TTC549 (cell line): Measurements from ENCODE around the gene CORO7.

Experiments used
- FAIRE-seq: peaks from 2 replicates; lab custom pipeline; 2012; peaks lifted over from hg19 to GRCh38; lab: Jason Lieb, UNC

CORO7 gene

DNA sequence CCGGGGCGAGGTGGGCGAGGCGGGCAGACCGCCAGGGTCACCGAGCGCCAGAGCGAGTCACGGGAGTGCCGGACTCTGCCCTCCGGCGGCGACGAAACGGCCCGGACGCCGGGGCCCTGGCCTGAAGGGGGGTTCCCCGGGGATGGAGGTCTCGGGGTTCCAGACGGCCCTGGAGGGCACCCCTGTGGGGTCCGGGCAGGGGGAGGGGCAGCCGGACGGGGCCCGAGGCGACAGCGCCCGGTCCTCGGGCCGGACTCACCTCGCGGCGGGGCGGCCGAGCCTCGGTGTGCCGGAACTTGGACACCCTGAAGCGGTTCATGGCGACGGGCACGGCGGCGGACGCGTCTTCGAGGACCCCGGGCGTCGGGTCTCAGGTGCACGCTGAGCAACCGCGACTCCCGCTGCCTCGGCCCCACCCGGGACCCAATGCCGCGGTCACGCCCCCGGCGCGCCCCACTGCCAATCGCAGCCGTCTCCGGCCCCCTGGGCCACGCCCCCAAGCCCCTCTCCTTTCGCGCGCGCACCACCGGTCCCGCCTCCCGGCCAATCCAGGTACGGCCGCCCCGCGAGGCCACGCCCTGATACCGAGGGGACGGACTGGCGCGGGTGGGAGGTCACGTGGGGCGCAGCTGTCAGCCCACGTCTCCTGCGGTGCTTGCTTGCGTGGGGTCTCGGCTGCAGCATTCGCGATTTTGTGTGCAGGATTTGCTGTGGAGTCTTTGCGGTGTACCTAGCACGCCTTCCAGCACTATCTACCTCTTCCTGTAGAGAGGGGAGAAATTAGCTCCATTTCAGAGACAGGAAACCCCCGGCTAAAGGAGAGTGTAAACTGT, at the start of gene CORO7:
CORO7 (minus strand) TSS at position 397 of the 833 bp plus-strand sequence; CDS start at position 319, 78 bp downstream.
- FAIRE-seq, result no peak

DNA sequence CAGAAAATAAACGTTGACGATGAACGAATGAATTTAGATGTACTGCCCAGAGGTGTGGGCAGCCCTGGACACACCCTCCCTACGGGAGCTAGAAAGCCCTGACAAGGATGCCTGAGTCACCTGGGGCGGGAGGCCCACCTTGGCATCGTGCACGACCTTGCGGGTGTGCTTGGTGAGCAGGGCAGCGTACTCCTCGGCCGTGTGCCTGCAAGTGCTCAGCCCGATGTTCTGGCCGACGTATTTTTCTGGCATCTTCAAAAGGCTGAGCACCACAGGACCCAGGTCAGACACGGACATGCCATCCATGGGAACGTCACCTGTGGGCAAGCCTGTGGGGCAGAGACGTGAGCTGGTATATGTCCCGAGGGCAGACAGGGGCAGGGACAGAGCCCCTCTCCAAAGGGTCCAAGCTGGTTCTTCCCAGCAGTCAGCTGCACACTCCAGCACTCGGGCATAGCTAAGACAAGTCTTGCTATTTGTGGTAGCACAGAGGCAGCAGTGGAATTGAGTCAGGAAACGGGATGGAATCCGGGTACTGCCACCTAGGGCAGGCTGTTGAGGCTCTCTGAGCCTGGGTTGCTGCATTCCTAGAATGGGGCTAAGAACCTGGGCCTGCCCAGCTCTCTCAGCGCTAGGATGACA, 47.2 kb upstream of the CORO7 start:
- FAIRE-seq, result no peak

DNA sequence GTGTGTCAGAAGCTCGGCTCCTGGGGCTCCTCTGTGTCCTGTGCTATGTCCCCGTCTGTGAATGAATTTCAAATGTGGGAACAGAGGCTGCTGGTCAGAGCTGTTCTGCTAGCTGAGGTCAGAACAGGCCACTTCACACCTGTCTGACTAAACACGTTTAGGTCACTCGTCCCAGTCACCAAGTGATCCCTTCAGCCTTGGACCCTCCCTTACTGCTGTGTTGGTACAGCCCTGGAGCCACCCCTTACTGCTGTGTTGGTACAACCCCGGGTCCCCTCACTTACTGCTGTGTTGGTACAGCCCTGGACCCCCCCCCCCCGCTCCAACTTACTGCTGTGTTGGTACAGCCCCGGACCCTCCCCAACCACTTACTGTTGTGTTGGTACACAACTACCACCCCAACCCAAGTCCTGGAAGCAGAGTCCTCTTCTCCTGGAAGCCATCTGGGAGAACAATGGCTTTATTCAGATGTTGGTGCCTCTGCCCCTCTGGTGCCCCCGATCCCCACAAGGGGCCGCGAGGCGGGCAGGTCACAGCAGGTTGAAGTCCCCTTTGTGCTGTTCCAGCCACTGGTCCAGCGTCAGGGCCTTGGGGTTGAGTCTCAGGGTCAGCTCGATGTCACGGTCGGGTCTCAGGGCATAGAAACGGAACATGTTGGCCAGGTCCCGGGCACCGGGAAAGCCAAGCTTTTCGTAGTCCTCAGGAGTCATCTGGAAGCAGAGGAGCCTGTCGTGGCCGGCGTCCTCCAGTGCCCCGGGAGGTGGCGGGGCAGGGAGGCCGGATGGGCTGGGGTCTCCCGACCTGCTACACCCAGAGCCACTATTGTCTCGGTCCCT, 45.1 kb upstream of the CORO7 start:
- no peak for FAIRE-seq

DNA sequence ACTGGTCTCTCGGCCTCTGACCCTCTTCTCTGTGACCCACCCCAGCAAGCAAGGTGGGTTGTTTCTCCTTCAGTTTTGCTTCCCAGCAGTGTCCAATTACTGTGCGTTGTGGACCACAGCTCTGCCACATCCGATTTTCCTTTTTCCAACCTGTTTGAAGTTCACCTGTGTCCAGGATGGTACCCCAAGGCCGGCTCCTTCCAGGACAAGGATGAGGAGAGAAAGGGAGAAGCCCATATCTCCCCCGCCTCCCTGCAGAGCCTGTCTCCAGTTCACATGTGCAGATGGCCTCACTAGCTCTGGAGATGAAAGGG, 44.5 kb upstream of the CORO7 start:
- FAIRE-seq, result no peak

DNA sequence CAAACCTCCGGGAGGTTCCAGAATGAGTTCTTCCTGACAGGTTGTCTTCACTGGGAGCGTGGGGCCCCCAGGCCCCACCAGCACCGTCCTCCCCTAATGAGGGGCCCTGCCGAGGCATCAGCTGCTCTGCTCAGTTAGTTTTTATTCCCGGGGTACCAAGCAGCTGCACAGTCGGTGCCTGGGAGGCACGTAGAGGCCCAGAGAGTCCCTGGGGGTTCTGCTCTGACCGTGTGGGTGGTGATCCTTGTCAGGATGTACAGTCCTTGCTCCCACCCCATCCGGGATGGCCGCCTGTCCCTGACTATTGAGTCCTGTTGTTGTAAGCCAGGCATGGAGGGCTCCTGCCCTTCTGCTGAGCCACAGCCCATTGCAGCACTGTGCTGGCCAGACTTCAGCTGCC, 39.6 kb upstream of the CORO7 start:
- no peak for FAIRE-seq

DNA sequence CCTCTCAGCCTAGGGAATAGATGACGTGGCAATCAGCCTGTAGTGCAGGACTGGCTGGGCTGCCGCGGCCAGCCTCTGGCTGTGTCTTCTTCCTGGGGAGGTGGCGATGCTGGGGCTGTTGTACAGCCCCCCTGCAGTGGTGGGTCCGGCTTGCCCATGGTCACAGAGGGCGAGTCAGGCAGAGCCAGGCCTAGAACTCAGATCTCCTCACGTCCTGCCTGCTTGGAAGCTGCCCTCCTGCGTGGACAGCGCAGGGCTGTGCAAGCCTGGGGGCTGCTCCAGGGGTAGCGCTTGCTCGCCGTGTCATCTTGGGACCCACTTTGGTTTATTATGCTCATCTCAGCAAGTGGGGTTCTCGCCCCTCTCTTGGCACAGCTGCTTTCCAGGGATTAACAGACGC, 38.7 kb upstream of the CORO7 start:
- no peak for FAIRE-seq

DNA sequence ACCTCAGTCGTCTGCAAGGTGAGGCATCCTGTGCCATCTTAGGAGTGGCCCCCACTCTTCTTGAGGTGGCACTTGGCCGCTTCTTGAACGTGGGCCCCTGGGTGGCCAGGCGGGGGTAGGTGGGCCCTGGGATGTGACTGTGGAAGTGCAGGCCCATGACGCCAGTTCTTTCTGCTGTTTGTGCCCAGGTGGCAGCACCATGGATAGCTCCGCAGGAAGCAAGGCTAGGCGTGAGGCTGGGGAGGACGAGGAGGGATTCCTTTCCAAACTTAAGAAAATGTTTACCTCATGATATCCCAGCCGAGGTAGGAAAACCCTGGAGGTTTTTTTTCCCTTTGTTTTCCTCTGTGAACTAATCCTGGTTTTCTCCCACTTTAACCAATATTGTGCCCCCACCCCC, 38.2 kb upstream of the CORO7 start:
- FAIRE-seq, result no peak

DNA sequence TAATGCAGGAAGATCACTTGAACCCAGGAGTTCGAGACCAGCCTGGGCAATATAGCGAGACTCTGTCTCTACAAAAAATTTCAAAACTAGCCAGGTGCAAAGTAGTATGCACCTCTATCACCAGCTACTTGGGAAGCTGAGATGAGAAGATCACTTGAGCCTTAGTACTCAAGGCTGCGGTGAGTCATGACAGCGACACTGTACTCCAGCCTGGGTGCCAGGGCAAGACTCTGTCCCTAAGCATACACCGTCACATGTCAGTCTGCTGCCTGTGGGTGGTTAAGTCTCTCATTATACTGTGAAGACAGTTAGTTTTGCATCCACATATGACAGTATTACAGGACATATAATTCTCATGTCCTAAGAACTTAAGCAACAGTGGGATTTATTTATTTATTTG, 36.3 kb upstream of the CORO7 start:
- no peak for FAIRE-seq

DNA sequence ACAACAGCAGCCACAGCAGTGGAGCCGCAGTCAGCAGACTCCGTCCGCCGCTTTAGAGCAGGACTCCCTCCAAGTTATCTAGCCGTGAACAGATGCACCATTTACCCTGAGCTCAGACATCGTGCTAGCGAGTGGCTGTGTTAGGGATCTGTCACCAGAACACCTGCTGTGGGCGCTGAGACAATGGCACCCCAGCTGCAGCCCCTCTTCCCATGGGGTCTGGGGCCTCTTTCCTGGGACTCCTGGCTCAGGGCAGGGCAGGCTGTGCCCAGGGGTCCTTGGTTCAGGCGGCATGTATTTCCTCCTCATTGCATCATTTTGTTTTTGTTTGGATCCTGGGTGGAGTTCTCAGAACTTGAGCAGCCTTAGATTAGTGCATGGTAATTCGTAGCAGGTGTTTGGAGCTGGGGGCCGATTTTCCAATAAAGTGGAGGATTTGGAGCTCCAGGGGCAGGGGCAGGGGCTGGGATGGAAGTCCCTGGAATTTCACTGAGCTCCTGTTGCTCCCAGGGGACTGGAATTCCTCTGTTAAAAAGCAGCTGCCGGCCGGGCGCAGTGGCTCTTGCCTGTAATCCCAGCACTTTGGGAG, 34.6 kb upstream of the CORO7 start:
- no peak for FAIRE-seq

DNA sequence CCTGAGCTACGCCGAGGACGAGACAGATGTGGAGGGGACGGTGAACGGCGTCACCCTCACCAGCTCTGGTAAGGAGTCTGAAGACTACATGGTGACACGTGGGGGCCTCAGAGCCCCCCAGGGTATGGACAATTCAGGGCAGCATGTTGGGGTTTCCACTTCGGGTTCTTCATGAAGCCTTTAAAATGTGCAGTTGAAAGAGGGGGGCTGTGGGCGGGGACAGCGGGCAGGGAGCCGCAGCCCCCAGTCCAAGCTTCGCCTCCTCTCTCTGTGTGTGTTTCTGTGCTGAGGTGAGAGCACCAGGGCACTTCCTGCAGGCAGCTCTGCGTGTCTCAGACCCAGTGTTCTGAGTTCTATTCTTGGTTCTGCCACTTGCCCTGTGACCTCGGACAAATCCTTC, 34.0 kb upstream of the CORO7 start:
- no peak for FAIRE-seq

DNA sequence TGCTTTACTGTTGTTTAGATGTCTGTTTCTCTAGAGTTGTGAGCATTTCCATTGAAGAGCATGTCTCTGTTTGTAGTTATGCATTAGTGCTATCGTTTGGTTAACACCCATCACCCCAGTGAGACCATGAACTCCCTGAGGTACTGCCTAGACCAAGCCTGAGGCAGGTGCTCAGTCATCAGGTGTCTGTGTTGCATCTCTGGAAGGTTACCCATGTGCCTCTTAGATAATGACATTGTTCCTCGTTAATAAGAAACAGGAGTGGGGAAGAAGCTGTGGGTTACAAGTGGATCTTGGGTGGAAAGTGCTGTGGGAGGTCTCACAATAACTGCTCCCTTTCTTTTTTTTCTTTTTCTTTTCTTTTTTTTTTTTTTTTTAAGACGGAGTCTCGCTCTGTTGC, 27.6 kb upstream of the CORO7 start:
- FAIRE-seq, result no peak

DNA sequence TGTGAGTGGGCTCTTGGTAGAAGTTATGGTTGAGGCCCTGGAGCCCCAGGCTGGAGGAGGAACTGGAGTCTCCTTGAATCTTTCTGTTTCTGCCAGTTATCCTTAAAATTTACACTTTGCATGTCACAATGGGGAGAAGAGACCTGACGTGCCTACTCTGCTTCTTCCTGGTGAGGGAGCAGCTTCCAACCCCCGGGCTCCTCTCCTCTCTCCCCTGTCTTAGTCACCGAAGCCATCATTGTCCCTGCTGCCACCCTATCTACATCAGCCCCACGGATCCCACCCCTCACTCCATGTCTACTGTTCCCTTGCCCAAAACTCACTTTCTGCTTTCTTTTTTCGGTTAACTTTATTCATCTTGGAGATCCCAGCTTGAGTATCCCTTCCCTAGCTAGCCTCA, 26.9 kb upstream of the CORO7 start:
- no peak for FAIRE-seq

DNA sequence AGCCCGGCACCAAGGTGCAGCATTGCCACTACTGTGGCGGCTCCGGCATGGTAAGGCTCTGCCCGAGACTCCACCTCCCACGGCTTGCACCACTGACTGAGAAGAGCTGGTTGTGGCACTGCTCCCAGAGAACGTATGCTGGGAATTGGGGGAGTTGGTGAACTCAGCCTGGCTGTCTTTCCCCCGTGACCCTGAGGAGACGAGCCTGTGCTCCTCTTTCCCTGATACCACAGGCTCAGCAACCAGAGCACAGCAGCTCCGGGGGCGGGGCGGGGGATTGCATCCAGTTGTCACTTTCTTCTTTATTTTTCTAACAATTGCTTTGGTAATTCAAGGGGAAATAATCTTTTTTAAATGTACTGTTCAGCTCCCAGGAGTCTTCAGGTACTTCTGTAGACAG, 26.0 kb upstream of the CORO7 start:
- FAIRE-seq, result no peak

DNA sequence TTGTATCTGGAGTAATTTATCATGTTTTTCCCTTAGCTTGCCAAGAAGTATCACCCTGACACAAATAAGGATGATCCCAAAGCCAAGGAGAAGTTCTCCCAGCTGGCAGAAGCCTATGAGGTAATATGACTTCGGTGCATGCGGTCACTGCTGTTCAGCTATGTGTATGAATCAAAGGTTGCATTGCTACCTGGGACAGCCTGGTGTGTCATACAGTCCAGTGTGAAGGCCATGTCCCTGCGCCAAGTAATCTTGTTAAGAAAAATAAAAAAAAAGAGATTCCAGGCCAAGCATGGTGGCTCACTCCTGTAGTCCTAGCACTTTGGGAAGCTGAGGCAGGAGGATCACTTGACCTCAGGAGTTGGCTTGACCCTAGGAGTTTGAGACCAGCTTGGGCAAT, 21.0 kb upstream of the CORO7 start:
- no peak for FAIRE-seq

DNA sequence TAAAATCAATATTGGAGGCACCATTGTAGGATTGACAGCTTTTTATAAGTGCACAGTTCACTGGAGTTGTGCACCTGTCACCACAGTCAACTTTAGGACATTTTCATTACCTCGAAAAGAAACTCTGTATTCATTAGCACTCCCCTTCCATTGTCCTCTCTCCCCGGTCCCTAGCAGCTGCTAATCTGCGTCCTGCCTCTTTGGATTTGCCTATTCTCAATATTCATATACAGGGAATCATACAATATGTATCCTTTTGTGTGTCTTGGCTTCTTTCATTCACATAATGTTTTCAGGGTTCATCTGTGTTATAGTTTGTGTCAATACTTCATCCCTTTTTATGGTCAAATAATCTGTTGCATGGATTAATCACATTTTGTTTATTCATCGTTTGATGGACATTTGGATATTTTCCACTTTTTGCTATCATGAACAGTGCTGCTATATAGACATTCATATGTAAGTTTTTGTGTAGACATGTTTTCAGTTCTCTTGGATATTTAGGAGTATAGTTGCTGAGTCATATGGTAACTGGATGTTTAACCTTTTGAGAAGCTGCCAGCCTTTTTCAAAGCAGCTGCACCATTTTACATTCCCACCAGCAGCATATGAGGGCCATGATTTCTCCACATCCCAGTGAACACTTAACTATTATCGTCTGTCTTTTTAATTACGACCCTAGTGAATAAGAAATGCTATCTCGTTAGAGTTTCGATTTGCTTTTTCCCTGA, 19.1 kb upstream of the CORO7 start:
- no peak for FAIRE-seq

DNA sequence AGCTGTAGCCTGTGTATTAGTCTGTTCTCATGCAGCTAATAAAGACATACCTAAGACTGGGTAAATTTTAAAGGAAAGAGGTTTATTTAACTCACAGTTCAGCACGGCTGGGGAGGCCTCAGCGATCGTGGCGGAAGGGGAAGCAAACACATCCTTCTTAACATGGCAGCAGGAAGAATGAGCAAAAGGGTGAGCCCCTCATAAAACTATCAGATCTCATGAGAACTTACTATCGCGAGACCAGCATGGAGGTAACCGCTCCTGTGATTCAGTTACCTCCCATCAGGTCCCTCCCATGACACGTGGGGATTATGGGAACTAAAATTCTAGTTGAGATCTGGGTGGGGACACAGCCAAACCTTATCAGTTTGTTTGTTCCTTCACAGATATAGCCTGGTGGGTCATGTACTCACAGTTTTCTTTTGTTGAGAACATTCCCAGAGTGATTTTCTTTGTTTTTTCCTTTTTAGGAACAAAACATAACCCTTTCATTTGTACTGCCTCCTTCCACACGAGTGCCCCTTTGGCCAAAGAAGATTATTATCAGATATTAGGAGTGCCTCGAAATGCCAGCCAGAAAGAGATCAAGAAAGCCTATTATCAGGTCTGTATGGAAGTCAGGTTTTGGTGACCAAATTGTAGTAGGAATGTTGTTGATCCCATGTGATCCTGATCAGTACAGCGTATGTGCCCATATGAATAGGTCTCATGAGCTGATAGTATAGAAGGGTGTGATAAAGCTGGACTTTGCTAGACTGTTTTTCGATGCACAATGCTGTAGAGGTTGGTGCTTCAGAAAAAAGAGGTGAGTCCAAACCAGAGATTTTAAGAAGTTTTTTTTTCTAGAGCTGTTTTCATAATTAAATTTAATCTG, 17.8 kb upstream of the CORO7 start:
- no peak for FAIRE-seq

DNA sequence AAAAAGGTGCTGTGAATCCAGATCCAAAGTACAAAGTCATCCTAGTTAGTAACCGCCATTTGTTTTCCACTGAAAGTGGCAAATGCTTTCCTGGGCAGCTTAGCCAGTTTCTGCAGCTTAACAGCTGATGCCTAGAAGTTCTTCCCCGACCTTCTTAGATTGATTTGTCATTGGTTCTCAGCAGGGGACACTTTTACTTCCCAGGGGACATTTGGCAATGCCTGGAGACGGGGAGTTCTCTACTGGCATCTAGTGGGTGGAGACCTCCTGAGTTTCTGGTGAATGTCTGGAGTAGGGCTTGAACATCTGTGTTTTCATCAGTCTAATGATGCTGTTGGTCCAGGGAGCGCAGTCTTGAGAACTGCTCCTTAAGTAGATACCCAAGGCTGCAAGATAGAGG, 16.8 kb upstream of the CORO7 start:
- no peak for FAIRE-seq

DNA sequence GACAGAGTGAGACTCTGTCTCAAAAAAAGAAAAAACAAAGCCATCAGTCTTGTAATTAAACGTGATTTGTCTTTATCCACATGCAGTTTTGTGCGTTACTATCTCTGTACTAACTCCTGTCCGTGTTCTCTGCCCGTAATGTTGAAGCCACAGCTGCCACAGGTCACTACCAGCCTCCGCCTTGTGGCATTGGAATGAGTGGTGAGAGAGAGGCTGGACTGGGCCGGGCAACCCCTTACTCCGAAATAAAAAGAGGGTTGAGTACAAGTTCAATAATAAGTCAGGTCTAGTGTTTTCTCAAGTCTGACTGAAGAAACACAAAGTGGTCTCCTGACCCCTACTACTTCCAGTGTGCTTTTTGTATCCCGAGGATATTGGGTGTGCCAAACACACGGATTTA, 14.6 kb upstream of the CORO7 start:
- no peak for FAIRE-seq

DNA sequence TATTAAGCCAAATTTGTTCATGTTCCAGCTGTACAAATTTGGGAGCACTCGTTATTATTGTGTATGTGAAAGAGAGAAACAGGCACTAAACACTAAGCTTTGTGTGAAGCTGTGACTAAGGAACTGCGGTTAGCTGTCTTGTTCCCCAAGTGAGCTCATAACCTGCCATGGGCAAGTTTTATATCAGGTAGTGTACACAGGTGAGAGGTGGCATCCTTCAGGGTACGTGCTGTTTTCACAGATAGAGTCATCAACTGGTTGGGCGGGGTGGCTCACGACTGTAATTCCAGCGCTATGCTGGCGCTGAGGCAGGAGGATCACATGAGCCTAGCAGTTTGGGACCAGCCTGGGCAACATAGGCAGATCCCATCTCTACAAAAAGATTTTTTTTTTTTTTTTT, 12.1 kb upstream of the CORO7 start:
- FAIRE-seq, result no peak

DNA sequence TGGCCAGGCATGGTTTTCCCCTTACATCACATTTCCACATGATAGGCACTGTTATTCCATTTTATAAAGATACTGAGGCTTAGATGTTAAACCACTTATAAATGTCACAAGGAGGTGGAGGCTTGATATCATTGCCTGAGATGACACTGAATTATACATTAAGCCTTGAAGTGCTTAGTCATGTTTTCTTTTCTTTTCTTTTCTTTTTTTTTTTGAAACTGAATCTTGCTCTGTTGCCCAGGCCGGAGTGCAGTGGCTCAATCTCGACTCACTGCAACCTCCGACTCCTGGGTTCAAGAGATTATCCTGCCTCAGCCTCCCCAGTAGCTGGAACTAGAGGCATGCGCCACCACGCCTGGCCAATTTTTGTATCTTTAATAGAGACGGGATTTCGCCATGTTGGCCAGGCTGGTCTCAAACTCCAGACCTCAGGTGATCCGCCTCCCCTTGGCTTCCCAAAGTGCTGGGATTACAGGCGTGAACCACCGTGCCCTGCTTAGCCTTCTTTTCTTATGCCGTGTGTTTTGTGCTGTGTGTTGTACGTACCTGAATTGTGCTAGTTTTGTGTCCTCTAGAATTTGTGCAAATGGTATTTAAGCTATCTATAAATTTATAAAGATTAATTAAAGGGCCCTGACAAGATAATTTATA, 10.5 kb upstream of the CORO7 start:
- no peak for FAIRE-seq
